ENCODE data around the gene DCDC2C.

The DCDC2C gene

DNA sequence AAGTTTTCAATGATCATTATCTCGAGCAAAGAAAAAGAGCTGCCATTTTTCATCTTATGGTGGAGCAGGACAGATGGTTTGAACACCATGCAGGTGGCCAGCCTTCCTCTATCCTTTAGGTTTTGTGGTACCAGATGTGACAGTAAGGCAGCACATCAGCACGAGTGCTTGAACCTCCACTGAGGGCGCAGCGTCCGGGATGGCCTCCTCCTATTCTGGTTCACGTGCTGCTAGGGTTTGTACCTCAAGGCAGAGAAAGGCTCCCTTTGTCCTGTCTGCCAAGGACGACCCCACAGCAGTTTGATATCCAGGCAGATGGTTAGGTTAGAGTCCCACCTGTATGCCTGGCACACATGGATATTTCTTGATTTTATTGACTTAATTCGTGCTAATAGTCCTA, 50.2 kb downstream of the DCDC2C start:
- Histone ChIP-seq H3K27me3 (ENCODE audit: insufficient read depth, poor library complexity, severe bottlenecking) (no peaks in the 10 kb centered on the region), H3K36me3 (ENCODE audit: low read depth) (no peaks in the 10 kb centered on the region)
- ATAC-seq (ENCODE audit: low read depth), result no peak

DNA sequence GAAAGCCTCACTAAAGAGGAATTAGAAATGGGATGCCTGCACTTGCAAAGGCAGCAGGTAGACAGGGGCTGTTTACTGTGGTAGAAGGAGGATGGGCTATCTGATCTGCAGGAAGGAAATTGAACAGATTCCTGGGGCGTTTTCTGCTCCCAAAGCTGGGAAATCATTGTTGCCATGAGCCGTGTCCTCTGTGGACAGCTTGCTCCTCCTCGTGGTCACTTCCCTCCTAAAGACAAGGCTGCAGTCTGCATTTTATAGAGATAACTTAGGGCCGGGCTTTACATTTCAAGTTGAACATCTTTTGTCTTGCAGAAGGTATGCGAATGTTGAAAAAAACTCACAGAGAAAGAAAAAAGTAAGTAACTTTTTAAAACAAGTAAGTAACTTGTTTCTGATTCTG, 50.9 kb downstream of the DCDC2C start:
- H3K27ac ChIP-seq (ENCODE audit: poor library complexity, severe bottlenecking), result no peak overlapping the region
- H3K27me3 ChIP-seq (ENCODE audit: insufficient read depth, poor library complexity, severe bottlenecking), result no peaks in the 10 kb centered on the region
- no peak overlapping the region for H3K4me3 ChIP-seq (ENCODE audit: severe bottlenecking)
- H3K9me3 ChIP-seq (ENCODE audit: severe bottlenecking), result peaks cover 4% of the 10 kb centered on the region
- no peaks in the 10 kb centered on the region for H3K4me1 ChIP-seq (ENCODE audit: insufficient read depth, poor library complexity, severe bottlenecking)
- no peak for ATAC-seq (ENCODE audit: low read depth)
- H3K36me3 ChIP-seq (ENCODE audit: low read depth), result no peaks in the 10 kb centered on the region
- TF ChIP-seq, protein P1, sequence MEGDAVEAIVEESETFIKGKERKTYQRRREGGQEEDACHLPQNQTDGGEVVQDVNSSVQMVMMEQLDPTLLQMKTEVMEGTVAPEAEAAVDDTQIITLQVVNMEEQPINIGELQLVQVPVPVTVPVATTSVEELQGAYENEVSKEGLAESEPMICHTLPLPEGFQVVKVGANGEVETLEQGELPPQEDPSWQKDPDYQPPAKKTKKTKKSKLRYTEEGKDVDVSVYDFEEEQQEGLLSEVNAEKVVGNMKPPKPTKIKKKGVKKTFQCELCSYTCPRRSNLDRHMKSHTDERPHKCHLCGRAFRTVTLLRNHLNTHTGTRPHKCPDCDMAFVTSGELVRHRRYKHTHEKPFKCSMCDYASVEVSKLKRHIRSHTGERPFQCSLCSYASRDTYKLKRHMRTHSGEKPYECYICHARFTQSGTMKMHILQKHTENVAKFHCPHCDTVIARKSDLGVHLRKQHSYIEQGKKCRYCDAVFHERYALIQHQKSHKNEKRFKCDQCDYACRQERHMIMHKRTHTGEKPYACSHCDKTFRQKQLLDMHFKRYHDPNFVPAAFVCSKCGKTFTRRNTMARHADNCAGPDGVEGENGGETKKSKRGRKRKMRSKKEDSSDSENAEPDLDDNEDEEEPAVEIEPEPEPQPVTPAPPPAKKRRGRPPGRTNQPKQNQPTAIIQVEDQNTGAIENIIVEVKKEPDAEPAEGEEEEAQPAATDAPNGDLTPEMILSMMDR (IDR thresholded peaks at IDR 0.05; ENCODE audit: poor library complexity, severe bottlenecking), result no peak
- DNase-seq (ENCODE audit: low spot score), result no peak

More for the DNA sequence above, 50.2 kb downstream of the DCDC2C start:
- Histone ChIP-seq H3K4me3 (ENCODE audit: severe bottlenecking) (no peak overlapping the region), H3K4me1 (ENCODE audit: insufficient read depth, poor library complexity, severe bottlenecking) (no peaks in the 10 kb centered on the region), H3K9me3 (ENCODE audit: severe bottlenecking) (peaks cover 4% of the 10 kb centered on the region), H3K27ac (ENCODE audit: poor library complexity, severe bottlenecking) (no peak overlapping the region)
- TF ChIP-seq, protein P1 (IDR thresholded peaks at IDR 0.05; ENCODE audit: poor library complexity, severe bottlenecking), result no peak
- no peak for DNase-seq (ENCODE audit: low spot score)

DNA sequence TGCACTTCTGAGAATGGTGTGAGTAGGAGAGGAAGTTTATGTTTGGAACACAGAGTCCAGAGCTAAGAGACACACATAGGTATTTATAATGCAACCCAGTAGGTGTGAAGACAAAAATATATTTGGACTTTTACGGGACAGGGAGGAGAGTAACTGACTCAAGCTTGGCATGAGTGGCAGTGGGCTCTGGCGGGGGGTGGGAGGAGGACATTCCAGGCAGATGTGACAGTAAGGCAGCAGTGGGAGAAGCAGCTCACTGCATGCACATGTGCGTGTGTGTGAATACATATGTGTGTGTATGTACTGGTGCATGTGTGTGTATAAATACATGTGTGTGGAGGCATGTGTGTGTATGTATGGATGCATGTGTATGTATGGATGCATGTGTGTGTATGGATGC, 51.4 kb downstream of the DCDC2C start:
- TF ChIP-seq, protein P1 (IDR thresholded peaks at IDR 0.05; ENCODE audit: poor library complexity, severe bottlenecking), result no peak
- no peaks in the 10 kb centered on the region for H3K27me3 ChIP-seq (ENCODE audit: insufficient read depth, poor library complexity, severe bottlenecking)
- DNase-seq (ENCODE audit: low spot score), result no peak
- peaks cover 4% of the 10 kb centered on the region for H3K9me3 ChIP-seq (ENCODE audit: severe bottlenecking)
- no peaks in the 10 kb centered on the region for H3K4me1 ChIP-seq (ENCODE audit: insufficient read depth, poor library complexity, severe bottlenecking)
- H3K36me3 ChIP-seq (ENCODE audit: low read depth), result no peaks in the 10 kb centered on the region
- ATAC-seq (ENCODE audit: low read depth), result no peak
- no peak overlapping the region for H3K27ac ChIP-seq (ENCODE audit: poor library complexity, severe bottlenecking)
- H3K4me3 ChIP-seq (ENCODE audit: severe bottlenecking), result no peak overlapping the region

DNA sequence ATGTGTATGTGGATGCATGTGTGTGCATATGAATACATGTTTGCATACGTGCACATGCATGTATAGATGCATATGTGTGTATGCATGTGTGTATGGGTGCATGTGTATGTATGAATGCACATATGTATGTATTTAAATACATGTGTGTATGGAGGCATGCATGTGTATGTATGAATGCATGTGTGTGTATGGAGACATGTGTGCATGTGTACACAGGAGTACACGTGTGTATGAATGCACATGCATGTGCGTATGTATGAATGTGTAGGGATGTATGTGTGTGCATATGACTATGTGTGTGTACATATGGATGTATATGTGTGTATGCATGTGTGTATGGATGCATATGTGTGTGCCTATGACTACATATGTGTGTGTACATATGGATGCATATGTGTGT, 51.9 kb downstream of the DCDC2C start:
- Histone ChIP-seq H3K4me1 (ENCODE audit: insufficient read depth, poor library complexity, severe bottlenecking) (no peaks in the 10 kb centered on the region), H3K27ac (ENCODE audit: poor library complexity, severe bottlenecking) (no peak overlapping the region), H3K9me3 (ENCODE audit: severe bottlenecking) (peaks cover 4% of the 10 kb centered on the region), H3K27me3 (ENCODE audit: insufficient read depth, poor library complexity, severe bottlenecking) (no peaks in the 10 kb centered on the region), H3K4me3 (ENCODE audit: severe bottlenecking) (no peak overlapping the region), H3K36me3 (ENCODE audit: low read depth) (no peaks in the 10 kb centered on the region)
- ATAC-seq (ENCODE audit: low read depth) (no peak), DNase-seq (ENCODE audit: low spot score) (no peak)
- TF ChIP-seq, protein P1 (IDR thresholded peaks at IDR 0.05; ENCODE audit: poor library complexity, severe bottlenecking), result no peak

DNA sequence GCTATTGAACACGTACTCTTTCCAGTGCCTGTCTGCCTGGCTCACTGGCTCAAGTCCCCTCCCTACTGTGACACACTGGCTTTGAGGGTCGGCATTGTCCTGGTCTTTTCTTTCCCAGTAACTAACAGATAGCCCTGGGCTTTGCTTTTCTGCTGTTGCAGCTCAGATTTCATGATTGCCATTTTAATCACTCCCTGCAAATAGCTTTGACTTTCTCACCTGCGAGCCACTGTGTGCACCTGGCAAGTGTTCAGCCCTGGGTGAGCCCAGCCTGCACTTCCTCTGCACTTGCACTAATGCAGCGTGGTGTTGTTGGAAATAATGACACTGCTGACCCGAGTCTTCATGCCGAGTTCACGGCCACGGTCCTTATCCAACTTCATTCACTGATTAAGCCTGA, 52.9 kb downstream of the DCDC2C start:
- H3K4me3 ChIP-seq (ENCODE audit: severe bottlenecking), result no peak overlapping the region
- H3K27me3 ChIP-seq (ENCODE audit: insufficient read depth, poor library complexity, severe bottlenecking), result no peaks in the 10 kb centered on the region
- TF ChIP-seq, protein P1 (IDR thresholded peaks at IDR 0.05; ENCODE audit: poor library complexity, severe bottlenecking), result no peak
- no peaks in the 10 kb centered on the region for H3K36me3 ChIP-seq (ENCODE audit: low read depth)
- H3K9me3 ChIP-seq (ENCODE audit: severe bottlenecking), result peaks cover 4% of the 10 kb centered on the region
- ATAC-seq (ENCODE audit: low read depth), result peak; percentile 36; the same call in 1 of the 3 replicates
- no peak overlapping the region for H3K27ac ChIP-seq (ENCODE audit: poor library complexity, severe bottlenecking)
- no peak for DNase-seq (ENCODE audit: low spot score)
- no peaks in the 10 kb centered on the region for H3K4me1 ChIP-seq (ENCODE audit: insufficient read depth, poor library complexity, severe bottlenecking)
